ENCODE measurements around the gene CCDC146.
"Not testable (repeated sequence)": the region's sequence is repeated elsewhere in the genome, so short reads cannot be mapped to it uniquely, and the experiment has no call there.

CCDC146 gene

GRCh38 chr7:77226357-77226839 lies 104.0 kb downstream of the CCDC146 start:
- in situ Hi-C loops (cut with HindIII; ENCODE audit: low pct_ligation_motif_present, low pct_unique_long_range_greater_than_20kb, low sequenced_read_pairs), result no loop called here
- DNase-seq, result no peak

- not testable (repeated sequence) for DNase-seq
These were observed 106.4 kb downstream of the CCDC146 start for GRCh38 chr7:77228795-77229194.

GRCh38 chr7:77232467-77232866 lies 110.1 kb downstream of the CCDC146 start:
- in situ Hi-C loops (cut with HindIII; ENCODE audit: low pct_ligation_motif_present, low pct_unique_long_range_greater_than_20kb, low sequenced_read_pairs), result no loop called here
- DNase-seq, result no peak

More at GRCh38 chr7:77228795-77229194, 106.4 kb downstream of the CCDC146 start:
- in situ Hi-C loops (cut with HindIII; ENCODE audit: low pct_ligation_motif_present, low pct_unique_long_range_greater_than_20kb, low sequenced_read_pairs), result not testable (repeated sequence)

- DNase-seq, result no peak
- in situ Hi-C loops (cut with HindIII; ENCODE audit: low pct_ligation_motif_present, low pct_unique_long_range_greater_than_20kb, low sequenced_read_pairs), result no loop called here
These were observed 112.9 kb downstream of the CCDC146 start for GRCh38 chr7:77235276-77235675.

- no peak for DNase-seq
- in situ Hi-C loops (cut with HindIII; ENCODE audit: low pct_ligation_motif_present, low pct_unique_long_range_greater_than_20kb, low sequenced_read_pairs), result no loop called here
These were observed 116.3 kb downstream of the CCDC146 start for GRCh38 chr7:77238703-77239136.

GRCh38 chr7:77239471-77239870 lies 117.1 kb downstream of the CCDC146 start:
- no peak for DNase-seq
- in situ Hi-C loops (cut with HindIII; ENCODE audit: low pct_ligation_motif_present, low pct_unique_long_range_greater_than_20kb, low sequenced_read_pairs), result no loop called here

- in situ Hi-C loops (cut with HindIII; ENCODE audit: low pct_ligation_motif_present, low pct_unique_long_range_greater_than_20kb, low sequenced_read_pairs), result no loop called here
- DNase-seq, result no peak
These were observed 119.7 kb downstream of the CCDC146 start for GRCh38 chr7:77242068-77242467.

GRCh38 chr7:77242554-77242953 lies 120.1 kb downstream of the CCDC146 start:
- in situ Hi-C loops (cut with HindIII; ENCODE audit: low pct_ligation_motif_present, low pct_unique_long_range_greater_than_20kb, low sequenced_read_pairs), result no loop called here
- DNase-seq, result no peak

GRCh38 chr7:77244222-77244934 lies 122.0 kb downstream of the CCDC146 start:
- in situ Hi-C loops (cut with HindIII; ENCODE audit: low pct_ligation_motif_present, low pct_unique_long_range_greater_than_20kb, low sequenced_read_pairs), result no loop called here
- no peak for DNase-seq

GRCh38 chr7:77245015-77245755 lies 122.8 kb downstream of the CCDC146 start:
- in situ Hi-C loops (cut with HindIII; ENCODE audit: low pct_ligation_motif_present, low pct_unique_long_range_greater_than_20kb, low sequenced_read_pairs), result no loop called here
- DNase-seq, result no peak

- DNase-seq, result no peak
- in situ Hi-C loops (cut with HindIII; ENCODE audit: low pct_ligation_motif_present, low pct_unique_long_range_greater_than_20kb, low sequenced_read_pairs), result no loop called here
These were observed 123.7 kb downstream of the CCDC146 start for GRCh38 chr7:77246026-77246640.

- DNase-seq, result peak; percentile 89
- in situ Hi-C loops (cut with HindIII; ENCODE audit: low pct_ligation_motif_present, low pct_unique_long_range_greater_than_20kb, low sequenced_read_pairs), result no loop called here
These were observed 124.9 kb downstream of the CCDC146 start for GRCh38 chr7:77247206-77247850.

- DNase-seq, result no peak
- in situ Hi-C loops (cut with HindIII; ENCODE audit: low pct_ligation_motif_present, low pct_unique_long_range_greater_than_20kb, low sequenced_read_pairs), result no loop called here
These were observed 125.7 kb downstream of the CCDC146 start for GRCh38 chr7:77248154-77248553.

GRCh38 chr7:77252506-77252905 lies 130.1 kb downstream of the CCDC146 start:
- no peak for DNase-seq
- in situ Hi-C loops (cut with HindIII; ENCODE audit: low pct_ligation_motif_present, low pct_unique_long_range_greater_than_20kb, low sequenced_read_pairs), result no loop called here

GRCh38 chr7:77253151-77253550 lies 130.7 kb downstream of the CCDC146 start:
- DNase-seq, result no peak
- in situ Hi-C loops (cut with HindIII; ENCODE audit: low pct_ligation_motif_present, low pct_unique_long_range_greater_than_20kb, low sequenced_read_pairs), result no loop called here

GRCh38 chr7:77254429-77254828 lies 132.0 kb downstream of the CCDC146 start:
- in situ Hi-C loops (cut with HindIII; ENCODE audit: low pct_ligation_motif_present, low pct_unique_long_range_greater_than_20kb, low sequenced_read_pairs), result no loop called here
- no peak for DNase-seq

GRCh38 chr7:77254915-77255314 lies 132.5 kb downstream of the CCDC146 start:
- no peak for DNase-seq
- in situ Hi-C loops (cut with HindIII; ENCODE audit: low pct_ligation_motif_present, low pct_unique_long_range_greater_than_20kb, low sequenced_read_pairs), result no loop called here

GRCh38 chr7:77258014-77258413 lies 135.6 kb downstream of the CCDC146 start:
- no peak for DNase-seq
- in situ Hi-C loops (cut with HindIII; ENCODE audit: low pct_ligation_motif_present, low pct_unique_long_range_greater_than_20kb, low sequenced_read_pairs), result no loop called here

- in situ Hi-C loops (cut with HindIII; ENCODE audit: low pct_ligation_motif_present, low pct_unique_long_range_greater_than_20kb, low sequenced_read_pairs), result no loop called here
- no peak for DNase-seq
These were observed 136.2 kb downstream of the CCDC146 start for GRCh38 chr7:77258593-77258992.
